Activated CD4-positive, alpha-beta T cell treated with anti-CD3 and anti-CD28 coated beads, Interleukin-2, amount 10 ng/mL, durations not matched to agents 7 days and 5 days (primary cell): ENCODE results near the gene SLC5A10. TPM values are rescaled to one million over a fixed set of nuclear protein-coding genes. Genes with fewer than 3 reads are reported as not detected.
A peak's percentile ranks its signal among the peaks of the same experiment; 100 is the strongest.

Experiments used
- CTCF ChIA-PET: fragments of 350-600 bp; sonication (Branson Sonifier 250); formaldehyde crosslinking; loops from one replicate; lab custom pipeline; 2021; ENCODE audit warnings: antibody characterized with exemption; lab: Charles Lee
- POLR2A ChIA-PET: fragments of 350-600 bp; sonication (Branson Sonifier 250); formaldehyde crosslinking; loops from one replicate; lab custom pipeline; 2021; ENCODE audit warnings: antibody characterized with exemption; lab: Charles Lee
- DNase-seq: peaks from one replicate; pipeline ENCODE4 v3.0.0-alpha.2; 2020
- H3K27ac Mint-ChIP-seq: one replicate; pipeline ENCODE4 v1.8.0; 2021; ENCODE audit warnings: mild to moderate bottlenecking, moderate library complexity, mixed read lengths
- H3K27me3 Mint-ChIP-seq: one replicate; pipeline ENCODE4 v1.8.0; 2021; ENCODE audit warnings: mixed read lengths
- H3K36me3 Mint-ChIP-seq: one replicate; pipeline ENCODE4 v1.8.0; 2021; ENCODE audit warnings: low read depth, mixed read lengths
- H3K4me1 Mint-ChIP-seq: one replicate; pipeline ENCODE4 v1.8.0; 2021; ENCODE audit warnings: mixed read lengths
- H3K4me3 Mint-ChIP-seq: one replicate; pipeline ENCODE4 v1.8.0; 2021; ENCODE audit warnings: mild to moderate bottlenecking, moderate library complexity, mixed read lengths
- H3K9me3 Mint-ChIP-seq: one replicate; pipeline ENCODE4 v1.8.0; 2021; ENCODE audit warnings: mixed read lengths
- total RNA-seq, 2 experiments: library from RNA; stranded (reverse); gene quantifications; one replicate each; pipeline ENCODE4 v1.2.3, GENCODE V29; 2021

Gene SLC5A10
- total RNA-seq, 2 experiments from 2014 or later: not detected

DNA sequence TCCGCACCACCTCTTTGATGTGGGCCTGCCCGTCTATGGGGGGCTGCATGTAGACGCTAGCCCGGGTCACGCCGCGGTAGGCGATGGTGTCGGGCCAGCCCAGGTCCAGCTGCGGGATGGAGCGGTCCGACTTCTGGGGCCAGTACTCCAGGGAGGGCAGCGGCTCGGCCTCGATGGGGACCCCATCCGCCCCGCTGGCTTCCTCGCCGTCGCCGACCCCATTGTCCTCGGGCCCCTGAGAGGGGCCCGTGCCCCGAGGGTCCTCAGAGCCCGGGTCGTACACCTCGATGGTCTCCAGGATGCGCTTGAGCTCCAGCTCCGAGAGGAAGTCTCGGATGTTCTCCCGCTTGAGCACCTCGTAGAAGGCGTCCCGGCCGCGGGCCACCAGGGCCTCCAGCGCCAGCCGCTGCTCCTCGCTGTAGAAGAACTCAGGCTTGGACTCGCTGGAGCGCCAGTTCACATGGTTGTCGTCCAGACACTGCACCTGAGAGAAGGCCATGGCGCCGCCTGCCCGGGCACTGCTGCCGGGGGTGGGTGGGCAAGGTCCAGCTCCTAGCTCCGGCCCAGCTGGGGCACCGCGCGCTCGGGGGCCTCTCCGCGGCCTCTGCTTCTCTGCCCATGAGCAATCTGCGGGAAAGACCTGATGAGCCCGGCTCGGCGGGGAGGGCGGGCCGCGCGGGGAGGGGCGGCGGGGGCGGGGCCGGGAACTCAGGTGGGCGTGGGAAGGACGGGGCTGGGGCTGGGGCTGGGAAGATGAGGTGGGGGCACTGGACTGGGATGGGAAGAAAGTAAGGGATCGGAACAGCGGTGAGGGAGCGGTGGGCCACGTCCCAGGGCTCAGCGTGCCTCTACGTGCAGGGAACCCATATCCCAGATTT lies 51.8 kb downstream of the SLC5A10 start:
- Mint-ChIP-seq H3K27ac (peak overlapping the region; percentile 86), H3K36me3 (peaks cover 2% of the 10 kb centered on the region), H3K27me3 (peaks cover 7% of the 10 kb centered on the region), H3K4me3 (peak overlapping the region; percentile 86), H3K4me1 (peaks cover 34% of the 10 kb centered on the region), H3K9me3 (no peaks in the 10 kb centered on the region)
- DNase-seq: peak; percentile 26
- CTCF ChIA-PET: interaction anchor here (1.0 to 2.6 kb wide), 3 partner anchors 12 to 19 kb away, joined by 3 to 7 read pairs (median 3); no protein-coding TSS in a partner anchor
- POLR2A ChIA-PET: no interaction called here

- DNase-seq: peak; percentile 80
- ChIA-PET POLR2A (no interaction called here), CTCF (interaction anchor here (1.1 to 2.6 kb wide), 2 partner anchors 13 to 17 kb away, joined by 3 to 7 read pairs; no protein-coding TSS in a partner anchor)
- no peaks in the 10 kb centered on the region for H3K9me3 Mint-ChIP-seq
- peak within 1 kb of the TSS; percentile 86 for H3K4me3 Mint-ChIP-seq
- peaks cover 34% of the 10 kb centered on the region for H3K4me1 Mint-ChIP-seq
- peak within 1 kb of the TSS; percentile 86 for H3K27ac Mint-ChIP-seq
- H3K36me3 Mint-ChIP-seq: peaks cover 2% of the 10 kb centered on the region
- H3K27me3 Mint-ChIP-seq: peaks cover 7% of the 10 kb centered on the region
Observed at GRCh38 chr17:19004421-19005136, 52.6 kb downstream of the SLC5A10 start, which contains the start of gene FAM83G. Gene FAM83G (minus strand): TSS chr17:19004764. CDS start chr17:19004041, 723 bp downstream.

- peaks cover 7% of the 10 kb centered on the region for H3K27me3 Mint-ChIP-seq
- CTCF ChIA-PET: interaction anchor here (1.2 to 2.6 kb wide), 2 partner anchors 14 to 18 kb away, joined by 3 to 7 read pairs; no protein-coding TSS in a partner anchor
- POLR2A ChIA-PET: no interaction called here
- peaks cover 34% of the 10 kb centered on the region for H3K4me1 Mint-ChIP-seq
- H3K27ac Mint-ChIP-seq: peak overlapping the region; percentile 62
- H3K36me3 Mint-ChIP-seq: peaks cover 2% of the 10 kb centered on the region
- H3K4me3 Mint-ChIP-seq: peak overlapping the region; percentile 51
- no peak for DNase-seq
- H3K9me3 Mint-ChIP-seq: no peaks in the 10 kb centered on the region
Observed at GRCh38 chr17:19005137-19005773, 53.3 kb downstream of the SLC5A10 start.

GRCh38 chr17:19005789-19006430 lies 53.9 kb downstream of the SLC5A10 start:
- peak overlapping the region; percentile 49 for H3K4me3 Mint-ChIP-seq
- H3K27me3 Mint-ChIP-seq: peaks cover 7% of the 10 kb centered on the region
- peaks cover 2% of the 10 kb centered on the region for H3K36me3 Mint-ChIP-seq
- peaks cover 33% of the 10 kb centered on the region for H3K4me1 Mint-ChIP-seq
- no peaks in the 10 kb centered on the region for H3K9me3 Mint-ChIP-seq
- peak overlapping the region; percentile 5 for H3K27ac Mint-ChIP-seq
- ChIA-PET CTCF (interaction anchor here (1.2 kb wide), 1 partner anchor 18 kb away, joined by 3 read pairs; no protein-coding TSS in a partner anchor), POLR2A (no interaction called here)
- no peak for DNase-seq

- ChIA-PET POLR2A (no interaction called here), CTCF (interaction anchor here (1.2 kb wide), 1 partner anchor 17 kb away, joined by 3 read pairs; no protein-coding TSS in a partner anchor)
- DNase-seq: no peak
- Mint-ChIP-seq H3K27ac (no peak overlapping the region), H3K27me3 (peaks cover 7% of the 10 kb centered on the region), H3K4me3 (no peak overlapping the region), H3K4me1 (peaks cover 27% of the 10 kb centered on the region), H3K9me3 (no peaks in the 10 kb centered on the region), H3K36me3 (peaks cover 2% of the 10 kb centered on the region)
Observed at GRCh38 chr17:19006698-19007097, 54.7 kb downstream of the SLC5A10 start.

- Mint-ChIP-seq H3K4me1 (peaks cover 5% of the 10 kb centered on the region), H3K27ac (peak overlapping the region; percentile 15), H3K9me3 (no peaks in the 10 kb centered on the region), H3K27me3 (peaks cover 7% of the 10 kb centered on the region), H3K4me3 (no peak overlapping the region), H3K36me3 (no peaks in the 10 kb centered on the region)
- DNase-seq: no peak
- ChIA-PET CTCF (no interaction called here), POLR2A (no interaction called here)
Observed at GRCh38 chr17:19009970-19010369, 58.0 kb downstream of the SLC5A10 start.

GRCh38 chr17:19010729-19011505 lies 59.0 kb downstream of the SLC5A10 start:
- Mint-ChIP-seq H3K27ac (no peak overlapping the region), H3K4me1 (peaks cover 2% of the 10 kb centered on the region), H3K27me3 (peaks cover 7% of the 10 kb centered on the region), H3K9me3 (no peaks in the 10 kb centered on the region), H3K4me3 (no peak overlapping the region), H3K36me3 (no peaks in the 10 kb centered on the region)
- CTCF ChIA-PET: interaction anchor here (0.9 kb wide), 1 partner anchor 50 kb away, joined by 3 read pairs; no protein-coding TSS in a partner anchor
- POLR2A ChIA-PET: no interaction called here
- no peak for DNase-seq

- DNase-seq: no peak
- Mint-ChIP-seq H3K36me3 (no peaks in the 10 kb centered on the region), H3K4me3 (no peak overlapping the region), H3K4me1 (peaks cover 2% of the 10 kb centered on the region), H3K27ac (no peak overlapping the region), H3K9me3 (no peaks in the 10 kb centered on the region), H3K27me3 (peaks cover 4% of the 10 kb centered on the region)
- POLR2A ChIA-PET: no interaction called here
- CTCF ChIA-PET: interaction anchor here (0.9 kb wide), 1 partner anchor 50 kb away, joined by 3 read pairs; no protein-coding TSS in a partner anchor
Observed at GRCh38 chr17:19011581-19011980, 59.6 kb downstream of the SLC5A10 start.

- DNase-seq: no peak
- ChIA-PET CTCF (no interaction called here), POLR2A (no interaction called here)
- H3K4me1 Mint-ChIP-seq: peaks cover 2% of the 10 kb centered on the region
- no peaks in the 10 kb centered on the region for H3K27me3 Mint-ChIP-seq
- H3K27ac Mint-ChIP-seq: no peak overlapping the region
- no peak overlapping the region for H3K4me3 Mint-ChIP-seq
- no peaks in the 10 kb centered on the region for H3K36me3 Mint-ChIP-seq
- no peaks in the 10 kb centered on the region for H3K9me3 Mint-ChIP-seq
Observed at GRCh38 chr17:19012171-19013080, 60.5 kb downstream of the SLC5A10 start.

- no peaks in the 10 kb centered on the region for H3K9me3 Mint-ChIP-seq
- ChIA-PET CTCF (no interaction called here), POLR2A (no interaction called here)
- peaks cover 2% of the 10 kb centered on the region for H3K4me1 Mint-ChIP-seq
- H3K27ac Mint-ChIP-seq: no peak overlapping the region
- H3K4me3 Mint-ChIP-seq: no peak overlapping the region
- no peaks in the 10 kb centered on the region for H3K27me3 Mint-ChIP-seq
- no peaks in the 10 kb centered on the region for H3K36me3 Mint-ChIP-seq
- no peak for DNase-seq
Observed at GRCh38 chr17:19013226-19013625, 61.3 kb downstream of the SLC5A10 start.
